ENCODE data around the gene RBPMS2.

- no peak for TF ChIP-seq EZH2 (IDR thresholded peaks at IDR 0.05)
- TF ChIP-seq POLR2AphosphoS5 (IDR thresholded peaks at IDR 0.05; ENCODE audit: borderline replicate concordance, low read depth, low read length), result no peak
These were observed 33.5 kb upstream of the RBPMS2 start for GRCh38 chr15:64808785-64809453.
